Measurements from ENCODE around the gene TCF7L1.
"Not testable (repeated sequence)": the region's sequence is repeated elsewhere in the genome, so short reads cannot be mapped to it uniquely, and the experiment has no call there.

The TCF7L1 gene

DNA sequence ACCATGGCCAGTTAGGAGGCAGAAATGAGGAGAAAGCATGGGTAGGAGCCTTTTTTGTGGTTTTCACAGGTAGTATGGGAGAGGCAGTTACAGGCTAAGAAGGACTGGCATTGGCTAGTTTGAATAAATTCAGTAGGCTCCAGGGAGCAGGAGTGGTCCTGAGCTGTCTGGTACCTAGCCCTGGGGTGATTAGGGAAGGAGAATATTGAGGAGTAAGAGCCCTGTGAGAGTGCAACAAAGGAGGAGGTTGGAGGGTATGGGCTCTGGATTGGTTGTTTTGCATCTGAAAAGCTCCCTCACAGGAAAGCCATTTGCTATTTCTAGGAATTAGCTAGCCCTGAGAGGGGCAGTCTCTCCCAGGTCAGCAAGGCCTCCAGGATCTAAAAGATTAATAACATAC is 13.3 kb upstream of the TCF7L1 start:
- no peaks in the 10 kb centered on the region for H4K20me1 ChIP-seq (ENCODE audit: insufficient read depth, low read length, poor library complexity, severe bottlenecking)
- no peaks in the 10 kb centered on the region for H3F3A ChIP-seq (ENCODE audit: low read depth)
- no peak overlapping the region for H3K4me2 ChIP-seq (ENCODE audit: low read depth, low read length, poor library complexity, severe bottlenecking)
- H2AFZ ChIP-seq (ENCODE audit: low read length), result no peak overlapping the region
- TF ChIP-seq EZH2phosphoT487 (IDR thresholded peaks at IDR 0.05; ENCODE audit: borderline replicate concordance), result no peak
- TF ChIP-seq, protein P1, sequence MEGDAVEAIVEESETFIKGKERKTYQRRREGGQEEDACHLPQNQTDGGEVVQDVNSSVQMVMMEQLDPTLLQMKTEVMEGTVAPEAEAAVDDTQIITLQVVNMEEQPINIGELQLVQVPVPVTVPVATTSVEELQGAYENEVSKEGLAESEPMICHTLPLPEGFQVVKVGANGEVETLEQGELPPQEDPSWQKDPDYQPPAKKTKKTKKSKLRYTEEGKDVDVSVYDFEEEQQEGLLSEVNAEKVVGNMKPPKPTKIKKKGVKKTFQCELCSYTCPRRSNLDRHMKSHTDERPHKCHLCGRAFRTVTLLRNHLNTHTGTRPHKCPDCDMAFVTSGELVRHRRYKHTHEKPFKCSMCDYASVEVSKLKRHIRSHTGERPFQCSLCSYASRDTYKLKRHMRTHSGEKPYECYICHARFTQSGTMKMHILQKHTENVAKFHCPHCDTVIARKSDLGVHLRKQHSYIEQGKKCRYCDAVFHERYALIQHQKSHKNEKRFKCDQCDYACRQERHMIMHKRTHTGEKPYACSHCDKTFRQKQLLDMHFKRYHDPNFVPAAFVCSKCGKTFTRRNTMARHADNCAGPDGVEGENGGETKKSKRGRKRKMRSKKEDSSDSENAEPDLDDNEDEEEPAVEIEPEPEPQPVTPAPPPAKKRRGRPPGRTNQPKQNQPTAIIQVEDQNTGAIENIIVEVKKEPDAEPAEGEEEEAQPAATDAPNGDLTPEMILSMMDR (conservative IDR thresholded peaks at IDR 0.05; ENCODE audit: low read length), result no peak
- no peaks in the 10 kb centered on the region for H3K79me2 ChIP-seq (ENCODE audit: insufficient read depth, low read length)
- H3K4me3 ChIP-seq (ENCODE audit: low read length, poor library complexity, severe bottlenecking), result no peak overlapping the region
- no peaks in the 10 kb centered on the region for H3K36me3 ChIP-seq (ENCODE audit: insufficient read depth, low read length)
- no peaks in the 10 kb centered on the region for H3K9me3 ChIP-seq (ENCODE audit: insufficient read depth, low read depth, low read length)
- no peaks in the 10 kb centered on the region for H3K9me2 ChIP-seq (replicated peaks; ENCODE audit: low read depth, low read length)
- H3K27me3 ChIP-seq (ENCODE audit: insufficient read depth, low read length, poor library complexity, severe bottlenecking), result no peaks in the 10 kb centered on the region
- H3K4me1 ChIP-seq (ENCODE audit: insufficient read depth, low read length, poor library complexity, severe bottlenecking), result no peaks in the 10 kb centered on the region
- H3K9ac ChIP-seq (ENCODE audit: low read depth, low read length, poor library complexity, severe bottlenecking), result no peak overlapping the region

DNA sequence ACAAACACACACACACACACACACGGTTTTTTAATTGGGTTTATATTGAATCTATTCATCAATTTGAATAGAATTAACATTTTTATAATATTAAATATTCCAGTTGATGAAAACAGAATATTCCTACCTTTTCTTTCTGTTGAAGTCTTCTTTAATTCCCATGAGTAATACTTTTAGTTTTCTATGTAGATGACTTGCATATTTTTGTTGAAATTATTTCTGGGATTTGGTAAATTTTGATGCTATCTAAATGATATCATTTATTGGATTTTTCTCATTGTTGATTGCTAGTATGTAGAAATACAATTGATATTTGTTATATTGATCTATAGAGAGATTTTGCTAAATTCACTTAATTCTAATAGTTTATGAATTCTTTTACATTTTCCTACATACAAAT is 12.8 kb upstream of the TCF7L1 start:
- Histone ChIP-seq H3K4me3 (ENCODE audit: low read length, poor library complexity, severe bottlenecking) (no peak overlapping the region), H4K20me1 (ENCODE audit: insufficient read depth, low read length, poor library complexity, severe bottlenecking) (no peaks in the 10 kb centered on the region), H3F3A (ENCODE audit: low read depth) (no peaks in the 10 kb centered on the region), H3K9ac (ENCODE audit: low read depth, low read length, poor library complexity, severe bottlenecking) (no peak overlapping the region), H3K27me3 (ENCODE audit: insufficient read depth, low read length, poor library complexity, severe bottlenecking) (no peaks in the 10 kb centered on the region), H3K4me1 (ENCODE audit: insufficient read depth, low read length, poor library complexity, severe bottlenecking) (no peaks in the 10 kb centered on the region), H3K9me2 (replicated peaks; ENCODE audit: low read depth, low read length) (no peaks in the 10 kb centered on the region), H3K4me2 (ENCODE audit: low read depth, low read length, poor library complexity, severe bottlenecking) (no peak overlapping the region), H3K36me3 (ENCODE audit: insufficient read depth, low read length) (no peaks in the 10 kb centered on the region), H3K79me2 (ENCODE audit: insufficient read depth, low read length) (no peaks in the 10 kb centered on the region), H2AFZ (ENCODE audit: low read length) (no peak overlapping the region), H3K9me3 (ENCODE audit: insufficient read depth, low read depth, low read length) (no peaks in the 10 kb centered on the region)
- TF ChIP-seq EZH2phosphoT487 (IDR thresholded peaks at IDR 0.05; ENCODE audit: borderline replicate concordance), result no peak
- TF ChIP-seq, protein P1 (conservative IDR thresholded peaks at IDR 0.05; ENCODE audit: low read length), result no peak

DNA sequence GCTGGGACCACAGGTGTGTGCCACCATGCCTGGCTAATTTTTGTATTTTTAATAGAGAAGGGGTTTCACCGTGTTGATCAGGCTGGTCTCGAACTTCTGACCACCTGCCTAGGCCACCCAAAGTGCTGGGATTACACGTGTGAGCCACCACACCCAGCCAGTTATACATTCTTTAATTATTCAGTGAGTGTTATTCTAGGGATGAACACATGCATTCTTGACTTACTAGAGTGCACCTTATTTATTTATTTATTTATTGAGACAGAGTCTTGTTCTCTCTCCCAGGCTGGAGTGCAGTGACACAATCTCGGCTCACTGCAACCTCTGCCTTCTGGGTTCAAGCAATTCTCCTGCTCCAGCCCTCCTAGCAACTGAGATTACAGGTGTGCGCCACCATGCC is 6.7 kb upstream of the TCF7L1 start:
- not testable (repeated sequence) for H3K9me2 ChIP-seq (replicated peaks; ENCODE audit: low read depth, low read length); H3K4me3 ChIP-seq (ENCODE audit: low read length, poor library complexity, severe bottlenecking); H3F3A ChIP-seq (ENCODE audit: low read depth); H3K79me2 ChIP-seq (ENCODE audit: insufficient read depth, low read length); H3K9ac ChIP-seq (ENCODE audit: low read depth, low read length, poor library complexity, severe bottlenecking); H3K4me2 ChIP-seq (ENCODE audit: low read depth, low read length, poor library complexity, severe bottlenecking); H3K9me3 ChIP-seq (ENCODE audit: insufficient read depth, low read depth, low read length); H2AFZ ChIP-seq (ENCODE audit: low read length); H4K20me1 ChIP-seq (ENCODE audit: insufficient read depth, low read length, poor library complexity, severe bottlenecking); H3K4me1 ChIP-seq (ENCODE audit: insufficient read depth, low read length, poor library complexity, severe bottlenecking); H3K27me3 ChIP-seq (ENCODE audit: insufficient read depth, low read length, poor library complexity, severe bottlenecking); H3K36me3 ChIP-seq (ENCODE audit: insufficient read depth, low read length)

DNA sequence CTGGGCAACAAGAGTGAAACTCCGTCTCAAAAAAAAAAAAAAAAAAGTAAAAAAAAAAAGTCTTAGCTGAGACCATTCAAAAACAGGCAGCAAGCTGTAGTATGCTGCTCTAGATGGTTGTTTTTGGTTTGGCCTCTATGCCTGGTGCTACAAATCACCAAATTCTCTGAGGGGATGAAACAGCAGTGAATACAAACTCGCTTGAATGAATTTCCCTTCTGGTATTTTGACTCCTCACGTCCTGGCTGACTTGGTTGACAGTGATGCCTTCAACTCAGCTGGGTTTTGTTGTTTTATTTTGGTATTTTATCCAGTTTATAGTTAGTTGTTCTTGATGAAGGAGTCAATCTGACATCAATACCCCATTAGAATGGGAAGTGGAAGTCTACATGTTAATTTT is 3.3 kb upstream of the TCF7L1 start:
- Histone ChIP-seq H3K27me3 (ENCODE audit: insufficient read depth, low read length, poor library complexity, severe bottlenecking) (no peaks in the 10 kb centered on the region), H3K4me1 (ENCODE audit: insufficient read depth, low read length, poor library complexity, severe bottlenecking) (no peaks in the 10 kb centered on the region), H4K20me1 (ENCODE audit: insufficient read depth, low read length, poor library complexity, severe bottlenecking) (no peaks in the 10 kb centered on the region), H3K36me3 (ENCODE audit: insufficient read depth, low read length) (no peaks in the 10 kb centered on the region), H3K4me2 (ENCODE audit: low read depth, low read length, poor library complexity, severe bottlenecking) (no peak overlapping the region), H3F3A (ENCODE audit: low read depth) (no peaks in the 10 kb centered on the region), H2AFZ (ENCODE audit: low read length) (no peak overlapping the region), H3K9me2 (replicated peaks; ENCODE audit: low read depth, low read length) (no peaks in the 10 kb centered on the region), H3K4me3 (ENCODE audit: low read length, poor library complexity, severe bottlenecking) (no peak overlapping the region), H3K9me3 (ENCODE audit: insufficient read depth, low read depth, low read length) (no peaks in the 10 kb centered on the region), H3K9ac (ENCODE audit: low read depth, low read length, poor library complexity, severe bottlenecking) (no peak overlapping the region), H3K79me2 (ENCODE audit: insufficient read depth, low read length) (no peaks in the 10 kb centered on the region)
- TF ChIP-seq, protein P1 (conservative IDR thresholded peaks at IDR 0.05; ENCODE audit: low read length), result no peak
- no peak for TF ChIP-seq EZH2phosphoT487 (IDR thresholded peaks at IDR 0.05; ENCODE audit: borderline replicate concordance)
